Endodermal cell (in vitro differentiated cells): ENCODE results near the gene ZNF394. TPM values are rescaled to one million over a fixed set of nuclear protein-coding genes. Genes with fewer than 3 reads are reported as not detected.

Experiments used
- DNase-seq: peaks from one replicate; pipeline ENCODE4 v3.0.0-alpha.2; 2017
- H3K27ac ChIP-seq: 2 replicates; pipeline ENCODE4 v1.5.1; 2013; ENCODE audit warnings: mild to moderate bottlenecking, low read depth, low read length, moderate library complexity
- H3K27me3 ChIP-seq: 2 replicates; pipeline ENCODE4 v1.6.1; 2013; ENCODE audit warnings: mild to moderate bottlenecking, low read length, moderate library complexity; ENCODE audit not compliant: insufficient read depth, control insufficient read depth, poor library complexity, severe bottlenecking
- H3K36me3 ChIP-seq: 2 replicates; pipeline ENCODE4 v1.7.0; 2013; ENCODE audit warnings: mild to moderate bottlenecking, low read length, moderate library complexity; ENCODE audit not compliant: control insufficient read depth, insufficient read depth
- H3K4me1 ChIP-seq: one replicate; pipeline ENCODE4 v1.7.0; 2013; ENCODE audit warnings: low read length; ENCODE audit not compliant: control insufficient read depth, insufficient read depth
- H3K4me3 ChIP-seq: 2 replicates; pipeline ENCODE4 v1.5.1; 2013; ENCODE audit warnings: mild to moderate bottlenecking, low read length, moderate library complexity
- H3K9ac ChIP-seq: 2 replicates; pipeline ENCODE4 v1.6.1; 2013; ENCODE audit warnings: mild to moderate bottlenecking, low read length, moderate library complexity; ENCODE audit not compliant: poor library complexity, severe bottlenecking; ENCODE audit errors: extremely low read depth
- H3K9me3 ChIP-seq: 2 replicates; pipeline ENCODE4 v1.6.1; 2013; ENCODE audit warnings: mild to moderate bottlenecking, low read length, moderate library complexity; ENCODE audit not compliant: control insufficient read depth
- H3K27ac Mint-ChIP-seq: 2 replicates; pipeline ENCODE4 v1.8.0; 2020; ENCODE audit warnings: mixed read lengths
- H3K27me3 Mint-ChIP-seq: 2 replicates; pipeline ENCODE4 v1.8.0; 2021; ENCODE audit warnings: mild to moderate bottlenecking, mixed read lengths; ENCODE audit not compliant: insufficient read depth
- H3K36me3 Mint-ChIP-seq: 2 replicates; pipeline ENCODE4 v1.8.0; 2020; ENCODE audit warnings: low read depth, mixed read lengths
- H3K4me1 Mint-ChIP-seq: 2 replicates; pipeline ENCODE4 v1.8.0; 2020; ENCODE audit warnings: mixed read lengths
- H3K4me3 Mint-ChIP-seq: 2 replicates; pipeline ENCODE4 v1.8.0; 2020; ENCODE audit warnings: mild to moderate bottlenecking, moderate library complexity, mixed read lengths
- H3K9me3 Mint-ChIP-seq: 2 replicates; pipeline ENCODE4 v1.8.0; 2020; ENCODE audit warnings: mild to moderate bottlenecking, mixed read lengths
- WGBS, 2 experiments: methylation state at CpG; one replicate each; pipeline versions ENCODE4 v1.1.5 to v1.1.7; 2013; ENCODE audit warnings: missing lambda C conversion rate in 2 of 2, mixed read lengths in 1 of 2; ENCODE audit not compliant: insufficient coverage in 1 of 2, insufficient read length in 1 of 2; 5-methylcytosine and 5-hydroxymethylcytosine counted together
- total RNA-seq, 2 donors: library from RNA; stranded (reverse); fragmentation: NEBNext Ultra II Directional in 1 of 2; extraction: Animal tissue kit (Norgen Biotek cat#: 25700) in 1 of 2; gene quantifications; 2 replicates in 1 of 2; 3 replicates in 1 of 2; pipeline ENCODE4 v1.2.1, GENCODE V29; 2021
- TF ChIP-seq, protein P1 (sequence below): fragments of 200-600 bp; sonication (generic); conservative IDR thresholded peaks from 2 replicates; pipeline ENCODE4 v1.5.0; 2021; ENCODE audit warnings: antibody characterized with exemption, mild to moderate bottlenecking

Gene ZNF394
- total RNA-seq, 2 donors from 2014 or later: 21.0 to 22.0 TPM

DNA sequence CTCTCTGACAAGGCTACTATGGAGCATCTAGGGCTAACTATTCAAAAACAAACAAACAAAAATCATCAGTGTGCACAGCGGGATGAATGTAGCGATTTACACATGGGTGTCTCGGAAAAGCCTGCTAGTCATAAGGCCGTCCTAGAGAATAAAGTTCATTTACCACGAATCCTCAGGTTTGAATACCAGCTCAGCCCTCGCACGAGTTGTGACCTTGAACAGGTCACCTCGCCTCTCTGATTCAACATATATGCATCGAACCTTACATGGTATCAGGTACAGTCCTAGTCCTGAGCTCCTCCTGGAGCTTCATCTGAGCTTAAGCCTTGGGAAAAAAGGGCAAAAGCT lies 34.7 kb downstream of the ZNF394 start:
- Histone ChIP-seq H3K9me3 (no peaks in the 10 kb centered on the region), H3K27me3 (no peaks in the 10 kb centered on the region), H3K9ac (peak overlapping the region; percentile 92), H3K27ac (no peak overlapping the region), H3K4me3 (peak overlapping the region; percentile 94), H3K4me1 (no peaks in the 10 kb centered on the region), H3K36me3 (peaks cover 23% of the 10 kb centered on the region)
- peaks cover 9% of the 10 kb centered on the region for H3K4me1 Mint-ChIP-seq
- peak overlapping the region; percentile 97 for H3K27ac Mint-ChIP-seq
- peaks cover 2% of the 10 kb centered on the region for H3K27me3 Mint-ChIP-seq
- peak overlapping the region; percentile 86 for H3K4me3 Mint-ChIP-seq
- WGBS, 2 experiments: 14 to 30% methylated on average over 5 to 9 of the region's 9 CpGs
- TF ChIP-seq, protein P1, sequence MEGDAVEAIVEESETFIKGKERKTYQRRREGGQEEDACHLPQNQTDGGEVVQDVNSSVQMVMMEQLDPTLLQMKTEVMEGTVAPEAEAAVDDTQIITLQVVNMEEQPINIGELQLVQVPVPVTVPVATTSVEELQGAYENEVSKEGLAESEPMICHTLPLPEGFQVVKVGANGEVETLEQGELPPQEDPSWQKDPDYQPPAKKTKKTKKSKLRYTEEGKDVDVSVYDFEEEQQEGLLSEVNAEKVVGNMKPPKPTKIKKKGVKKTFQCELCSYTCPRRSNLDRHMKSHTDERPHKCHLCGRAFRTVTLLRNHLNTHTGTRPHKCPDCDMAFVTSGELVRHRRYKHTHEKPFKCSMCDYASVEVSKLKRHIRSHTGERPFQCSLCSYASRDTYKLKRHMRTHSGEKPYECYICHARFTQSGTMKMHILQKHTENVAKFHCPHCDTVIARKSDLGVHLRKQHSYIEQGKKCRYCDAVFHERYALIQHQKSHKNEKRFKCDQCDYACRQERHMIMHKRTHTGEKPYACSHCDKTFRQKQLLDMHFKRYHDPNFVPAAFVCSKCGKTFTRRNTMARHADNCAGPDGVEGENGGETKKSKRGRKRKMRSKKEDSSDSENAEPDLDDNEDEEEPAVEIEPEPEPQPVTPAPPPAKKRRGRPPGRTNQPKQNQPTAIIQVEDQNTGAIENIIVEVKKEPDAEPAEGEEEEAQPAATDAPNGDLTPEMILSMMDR: no peak
- no peak for DNase-seq
- H3K9me3 Mint-ChIP-seq: no peaks in the 10 kb centered on the region
- H3K36me3 Mint-ChIP-seq: peaks cover 36% of the 10 kb centered on the region

DNA sequence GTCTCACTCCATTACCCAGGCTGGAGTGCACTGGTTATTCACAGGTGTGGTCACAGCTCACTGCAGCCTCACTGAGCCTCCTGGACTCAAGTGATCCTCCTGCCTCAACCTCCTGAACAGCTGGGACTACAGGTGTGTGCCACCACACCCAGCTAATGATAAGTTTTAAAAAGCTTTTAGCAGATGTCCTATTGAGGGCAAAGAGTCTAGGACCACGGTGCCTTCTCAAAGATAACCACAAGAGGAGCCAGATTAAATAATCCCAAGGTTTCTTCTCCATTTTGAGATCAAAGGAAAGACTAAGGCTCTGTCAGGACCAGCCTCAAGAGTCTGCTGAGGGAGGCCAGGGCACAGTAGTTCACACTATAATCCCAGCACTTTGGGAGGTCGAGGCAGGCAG lies 38.9 kb downstream of the ZNF394 start:
- DNase-seq: no peak
- H3K27ac ChIP-seq: no peak overlapping the region
- H3K36me3 ChIP-seq: peaks cover 64% of the 10 kb centered on the region
- Mint-ChIP-seq H3K27me3 (no peaks in the 10 kb centered on the region), H3K27ac (no peak overlapping the region), H3K4me1 (peaks cover 5% of the 10 kb centered on the region), H3K4me3 (no peak overlapping the region), H3K36me3 (peaks cover 72% of the 10 kb centered on the region), H3K9me3 (peaks cover 3% of the 10 kb centered on the region)
- TF ChIP-seq, protein P1: peak; percentile 45
- no peaks in the 10 kb centered on the region for H3K27me3 ChIP-seq
- H3K9ac ChIP-seq: no peak overlapping the region
- WGBS, 2 experiments: 90 to 94% methylated on average over 2 of the region's 2 CpGs
- no peaks in the 10 kb centered on the region for H3K9me3 ChIP-seq
- no peak overlapping the region for H3K4me3 ChIP-seq
- H3K4me1 ChIP-seq: no peaks in the 10 kb centered on the region

DNA sequence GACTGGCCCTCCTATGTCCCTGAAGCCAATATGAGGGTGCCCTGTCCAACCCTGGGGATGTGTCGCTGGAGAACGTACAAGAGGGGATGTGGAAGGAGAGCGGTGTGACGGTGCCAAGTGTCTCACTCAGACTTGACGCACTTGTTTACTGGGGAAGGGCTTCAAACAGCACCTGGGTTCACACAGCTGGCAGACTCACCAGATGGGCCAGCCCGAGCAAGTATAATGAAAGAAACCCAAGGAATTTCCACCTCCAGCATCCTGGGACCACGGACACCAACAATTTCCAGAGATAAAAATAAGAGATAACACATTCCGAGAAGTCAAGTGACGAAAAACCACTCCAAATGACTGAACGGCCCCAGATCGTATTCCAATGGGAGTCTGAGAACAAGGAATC lies 39.4 kb downstream of the ZNF394 start:
- no peaks in the 10 kb centered on the region for H3K27me3 ChIP-seq
- TF ChIP-seq, protein P1: no peak
- no peaks in the 10 kb centered on the region for H3K27me3 Mint-ChIP-seq
- H3K9ac ChIP-seq: no peak overlapping the region
- H3K4me3 ChIP-seq: no peak overlapping the region
- no peaks in the 10 kb centered on the region for H3K4me1 ChIP-seq
- H3K4me1 Mint-ChIP-seq: peaks cover 5% of the 10 kb centered on the region
- H3K27ac Mint-ChIP-seq: no peak overlapping the region
- H3K36me3 ChIP-seq: peaks cover 69% of the 10 kb centered on the region
- WGBS, 2 experiments: 95 to 100% methylated on average over 10 to 11 of the region's 11 CpGs
- H3K27ac ChIP-seq: no peak overlapping the region
- no peaks in the 10 kb centered on the region for H3K9me3 ChIP-seq
- peaks cover 3% of the 10 kb centered on the region for H3K9me3 Mint-ChIP-seq
- H3K36me3 Mint-ChIP-seq: peaks cover 77% of the 10 kb centered on the region
- H3K4me3 Mint-ChIP-seq: no peak overlapping the region
- DNase-seq: no peak
